ENCODE data around the gene AARS1. TPM values are rescaled to one million over a fixed set of nuclear protein-coding genes. Genes with fewer than 3 reads are reported as not detected.
"Not testable (repeated sequence)": the region's sequence is repeated elsewhere in the genome, so short reads cannot be mapped to it uniquely, and the experiment has no call there.

Gene AARS1
- total RNA-seq, 1 donor from 2014 or later, result 56.0 TPM

- TF ChIP-seq CTCF (conservative IDR thresholded peaks at IDR 0.05; ENCODE audit: low read depth, low read length), result peak; percentile 70
- DNase-seq (ENCODE audit: low read depth), result no peak
- no peak overlapping the region for H3K4me3 ChIP-seq (ENCODE audit: low read depth, low read length)
Observed at GRCh38 chr16:70267516-70267915, 21.8 kb downstream of the AARS1 start.

- not testable (repeated sequence) for DNase-seq (ENCODE audit: low read depth); H3K4me3 ChIP-seq (ENCODE audit: low read depth, low read length)
Observed at GRCh38 chr16:70259903-70260302, 29.4 kb downstream of the AARS1 start.

GRCh38 chr16:70258946-70259345 lies 30.4 kb downstream of the AARS1 start:
- no peak for DNase-seq (ENCODE audit: low read depth)
- TF ChIP-seq CTCF (conservative IDR thresholded peaks at IDR 0.05; ENCODE audit: low read depth, low read length), result no peak
- H3K4me3 ChIP-seq (ENCODE audit: low read depth, low read length), result no peak overlapping the region

GRCh38 chr16:70258065-70258464 lies 31.2 kb downstream of the AARS1 start:
- TF ChIP-seq CTCF (conservative IDR thresholded peaks at IDR 0.05; ENCODE audit: low read depth, low read length), result no peak
- no peak for DNase-seq (ENCODE audit: low read depth)
- no peak overlapping the region for H3K4me3 ChIP-seq (ENCODE audit: low read depth, low read length)

- no peak for DNase-seq (ENCODE audit: low read depth)
- H3K4me3 ChIP-seq (ENCODE audit: low read depth, low read length), result no peak overlapping the region
- TF ChIP-seq CTCF (conservative IDR thresholded peaks at IDR 0.05; ENCODE audit: low read depth, low read length), result no peak
Observed at GRCh38 chr16:70257391-70257790, 31.9 kb downstream of the AARS1 start.

GRCh38 chr16:70255574-70255973 lies 33.7 kb downstream of the AARS1 start:
- no peak for TF ChIP-seq CTCF (conservative IDR thresholded peaks at IDR 0.05; ENCODE audit: low read depth, low read length)
- H3K4me3 ChIP-seq (ENCODE audit: low read depth, low read length), result no peak overlapping the region
- no peak for DNase-seq (ENCODE audit: low read depth)

- DNase-seq (ENCODE audit: low read depth), result no peak
- no peak for TF ChIP-seq CTCF (conservative IDR thresholded peaks at IDR 0.05; ENCODE audit: low read depth, low read length)
- no peak overlapping the region for H3K4me3 ChIP-seq (ENCODE audit: low read depth, low read length)
Observed at GRCh38 chr16:70254965-70255286, 34.4 kb downstream of the AARS1 start.

Data from epithelial cell of proximal tubule (primary cell).